OCI-LY1 (cell line): ENCODE measurements around the gene TXNL4A.

Experiments
- H2AFZ ChIP-seq: fragments of 200-600 bp; sonication (generic), shearing (Covaris generic); 2 replicates; pipeline ENCODE4 v1.6.0; 2014; ENCODE audit warnings: antibody characterized with exemption, mild to moderate bottlenecking, low read length
- H3F3A ChIP-seq: fragments of 200-600 bp; sonication (generic), shearing (Covaris generic); 2 replicates; pipeline ENCODE4 v1.6.0; 2014; ENCODE audit warnings: mild to moderate bottlenecking, antibody characterized with exemption, low read length, moderate library complexity; ENCODE audit not compliant: insufficient read depth
- H3K27ac ChIP-seq: fragments of 200-600 bp; sonication (generic); 2 replicates; pipeline ENCODE4 v1.5.1; 2014; ENCODE audit warnings: low read length, mixed run types, mild to moderate bottlenecking, low read depth; ENCODE audit not compliant: poor library complexity, severe bottlenecking
- H3K27me3 ChIP-seq: fragments of 200-600 bp; sonication (generic); 2 replicates; pipeline ENCODE4 v1.6.0; 2014; ENCODE audit warnings: antibody characterized with exemption, mild to moderate bottlenecking, low read length, moderate library complexity; ENCODE audit not compliant: insufficient read depth
- H3K36me3 ChIP-seq: fragments of 200-600 bp; sonication (generic); 2 replicates; pipeline ENCODE4 v1.6.1; 2014; ENCODE audit warnings: mild to moderate bottlenecking, antibody characterized with exemption, low read length, moderate library complexity, mixed read lengths; ENCODE audit not compliant: insufficient read depth
- H3K4me1 ChIP-seq: fragments of 200-600 bp; sonication (generic); 2 replicates; pipeline ENCODE4 v1.5.1; 2014; ENCODE audit warnings: mild to moderate bottlenecking, low read length, moderate library complexity; ENCODE audit not compliant: insufficient read depth, severe bottlenecking
- H3K4me2 ChIP-seq: fragments of 200-600 bp; sonication (generic), shearing (Covaris generic); 2 replicates; pipeline ENCODE4 v1.6.1; 2014; ENCODE audit warnings: low read length
- H3K4me3 ChIP-seq: fragments of 200-600 bp; sonication (generic); 2 replicates; pipeline ENCODE4 v1.5.1; 2014; ENCODE audit warnings: low read length, low read depth, mild to moderate bottlenecking, mixed read lengths; ENCODE audit not compliant: poor library complexity, severe bottlenecking
- H3K79me2 ChIP-seq: fragments of 200-600 bp; shearing (Covaris generic); 2 replicates; pipeline ENCODE4 v1.6.1; 2016; ENCODE audit warnings: mixed run types, low read length, mixed read lengths; ENCODE audit not compliant: insufficient read depth
- H3K9ac ChIP-seq: fragments of 200-600 bp; sonication (generic), shearing (Covaris generic); 2 replicates; pipeline ENCODE4 v1.6.1; 2014; ENCODE audit warnings: mild to moderate bottlenecking, low read length, mixed read lengths
- H3K9me2 ChIP-seq: fragments of 200-600 bp; sonication (generic), shearing (Covaris generic); 2 replicates; pipeline ENCODE4 v1.6.1; 2014; ENCODE audit warnings: low read depth, mild to moderate bottlenecking, low read length, mixed read lengths
- H3K9me3 ChIP-seq: fragments of 200-600 bp; shearing (Covaris generic); 2 replicates; pipeline ENCODE4 v1.6.1; 2014; ENCODE audit warnings: low read length, mixed read lengths
- H4K20me1 ChIP-seq: fragments of 200-600 bp; sonication (generic), shearing (Covaris generic); 2 replicates; pipeline ENCODE4 v1.6.0; 2016; ENCODE audit warnings: mild to moderate bottlenecking, low read length; ENCODE audit not compliant: insufficient read depth
- EZH2 ChIP-seq: fragments of 200-600 bp; sonication (generic), shearing (Covaris generic); IDR thresholded peaks from 2 replicates; pipeline ENCODE4 v1.8.0; 2017; ENCODE audit warnings: borderline replicate concordance, mixed run types, mild to moderate bottlenecking, antibody characterized with exemption, low read length, moderate library complexity, mixed read lengths
- TF ChIP-seq, protein P1 (sequence below): fragments of 200-600 bp; sonication (generic), shearing (Covaris generic); IDR thresholded peaks from 2 replicates; pipeline ENCODE4 v1.5.1; 2017; ENCODE audit warnings: mild to moderate bottlenecking, antibody characterized with exemption, low read length, moderate library complexity, mixed read lengths

Gene TXNL4A

DNA sequence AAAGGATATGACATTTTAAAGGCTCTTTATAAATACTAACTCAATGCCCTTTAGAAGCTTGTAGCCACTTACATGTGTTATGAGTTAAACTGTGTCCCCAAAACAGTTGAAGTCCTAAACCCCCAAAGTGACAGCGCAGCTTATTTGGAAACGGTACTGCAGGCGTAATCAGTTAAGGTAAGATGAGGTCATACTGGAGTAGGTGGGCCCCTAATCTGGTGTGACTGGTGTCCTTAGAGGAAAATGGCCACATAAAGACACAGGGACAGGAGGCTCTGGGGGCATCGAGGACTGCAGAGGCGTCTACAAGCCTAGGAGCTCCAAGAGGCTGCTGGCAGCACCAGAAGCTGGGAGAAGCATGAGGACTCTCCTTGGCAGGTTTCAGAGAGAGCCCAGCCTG is 8.5 kb downstream of the TXNL4A start:
- Histone ChIP-seq H3K9ac (no peak overlapping the region), H3K4me2 (no peak overlapping the region)

GRCh38 chr18:79975985-79976680 is 12.2 kb downstream of the TXNL4A start:
- H3K4me3 ChIP-seq = no peak overlapping the region
- H3K9ac ChIP-seq = no peak overlapping the region
- TF ChIP-seq, protein P1, sequence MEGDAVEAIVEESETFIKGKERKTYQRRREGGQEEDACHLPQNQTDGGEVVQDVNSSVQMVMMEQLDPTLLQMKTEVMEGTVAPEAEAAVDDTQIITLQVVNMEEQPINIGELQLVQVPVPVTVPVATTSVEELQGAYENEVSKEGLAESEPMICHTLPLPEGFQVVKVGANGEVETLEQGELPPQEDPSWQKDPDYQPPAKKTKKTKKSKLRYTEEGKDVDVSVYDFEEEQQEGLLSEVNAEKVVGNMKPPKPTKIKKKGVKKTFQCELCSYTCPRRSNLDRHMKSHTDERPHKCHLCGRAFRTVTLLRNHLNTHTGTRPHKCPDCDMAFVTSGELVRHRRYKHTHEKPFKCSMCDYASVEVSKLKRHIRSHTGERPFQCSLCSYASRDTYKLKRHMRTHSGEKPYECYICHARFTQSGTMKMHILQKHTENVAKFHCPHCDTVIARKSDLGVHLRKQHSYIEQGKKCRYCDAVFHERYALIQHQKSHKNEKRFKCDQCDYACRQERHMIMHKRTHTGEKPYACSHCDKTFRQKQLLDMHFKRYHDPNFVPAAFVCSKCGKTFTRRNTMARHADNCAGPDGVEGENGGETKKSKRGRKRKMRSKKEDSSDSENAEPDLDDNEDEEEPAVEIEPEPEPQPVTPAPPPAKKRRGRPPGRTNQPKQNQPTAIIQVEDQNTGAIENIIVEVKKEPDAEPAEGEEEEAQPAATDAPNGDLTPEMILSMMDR = no peak
- no peak for TF ChIP-seq EZH2
- H3K9me2 ChIP-seq = no peaks in the 10 kb centered on the region
- H3K27me3 ChIP-seq = no peaks in the 10 kb centered on the region
- no peak overlapping the region for H3K4me2 ChIP-seq
- H3F3A ChIP-seq = no peaks in the 10 kb centered on the region
- H3K36me3 ChIP-seq = peaks cover 76% of the 10 kb centered on the region
- H2AFZ ChIP-seq = no peak overlapping the region
- peaks cover 42% of the 10 kb centered on the region for H3K79me2 ChIP-seq
- peaks cover 3% of the 10 kb centered on the region for H4K20me1 ChIP-seq
- no peak overlapping the region for H3K27ac ChIP-seq
- no peaks in the 10 kb centered on the region for H3K9me3 ChIP-seq
- no peaks in the 10 kb centered on the region for H3K4me1 ChIP-seq

More for the DNA sequence above, 8.5 kb downstream of the TXNL4A start:
- Histone ChIP-seq H2AFZ (no peak overlapping the region), H3K27ac (no peak overlapping the region), H4K20me1 (peaks cover 3% of the 10 kb centered on the region), H3K36me3 (peaks cover 73% of the 10 kb centered on the region), H3K9me2 (no peaks in the 10 kb centered on the region), H3K9me3 (no peaks in the 10 kb centered on the region), H3F3A (no peaks in the 10 kb centered on the region), H3K79me2 (peaks cover 79% of the 10 kb centered on the region), H3K4me3 (no peak overlapping the region), H3K27me3 (no peaks in the 10 kb centered on the region), H3K4me1 (no peaks in the 10 kb centered on the region)
- TF ChIP-seq, protein P1 = no peak
- no peak for TF ChIP-seq EZH2

DNA sequence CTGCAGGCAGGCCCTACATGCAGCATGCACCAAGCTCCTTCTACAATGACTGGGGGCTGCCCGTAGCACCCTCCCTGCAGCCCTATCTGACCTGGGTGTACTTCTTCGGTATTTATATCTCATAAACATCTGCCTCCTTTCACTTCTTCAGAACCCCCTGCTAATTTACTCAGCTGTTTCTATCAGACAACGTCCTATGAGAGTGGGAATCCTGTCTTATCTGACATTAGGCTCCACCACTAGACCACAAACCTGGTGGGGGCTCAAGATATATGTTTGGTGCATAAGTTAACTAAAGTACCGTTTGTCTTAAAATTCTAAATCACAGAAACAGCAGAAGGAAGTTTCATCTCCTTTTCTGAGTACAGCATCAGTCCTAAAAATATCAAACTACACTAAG is 13.3 kb downstream of the TXNL4A start:
- Histone ChIP-seq H3K79me2 (peaks cover 31% of the 10 kb centered on the region), H3K4me2 (no peak overlapping the region), H3F3A (0 out of 2 replicates have a peak, but pooled peaks cover 1% of the 10 kb centered on the region), H3K4me3 (no peak overlapping the region), H2AFZ (no peak overlapping the region), H3K36me3 (peaks cover 83% of the 10 kb centered on the region), H3K27me3 (no peaks in the 10 kb centered on the region), H3K9me2 (no peaks in the 10 kb centered on the region), H3K9ac (no peak overlapping the region), H3K27ac (no peak overlapping the region), H3K9me3 (no peaks in the 10 kb centered on the region), H4K20me1 (peaks cover 3% of the 10 kb centered on the region; the same call in 1 of the 2 replicates), H3K4me1 (no peaks in the 10 kb centered on the region)
- TF ChIP-seq, protein P1 = no peak
- TF ChIP-seq EZH2 = no peak
